Esophagus squamous epithelium (tissue), 4 donors: ENCODE results near the gene TUBG1.
"Not testable (repeated sequence)": the region's sequence is repeated elsewhere in the genome, so short reads cannot be mapped to it uniquely, and the experiment has no call there.

Experiments
- POLR2A ChIP-seq, 4 donors: fragments of 450-650 bp; IDR thresholded peaks; one replicate each; pipeline ENCODE4 v1.6.1; 2017; ENCODE audit warnings: antibody characterized with exemption in 4 of 4, mild to moderate bottlenecking in 4 of 4, moderate library complexity in 3 of 4
- TF ChIP-seq, protein P1 (sequence below), 6 experiments: fragments of 450-650 bp in 4 of 6; fragments of 200-600 bp in 2 of 6; sonication (generic) in 2 of 6; IDR thresholded peaks; one replicate each; pipeline ENCODE4 v1.5.1; 2016 to 2019; ENCODE audit warnings: antibody characterized with exemption in 6 of 6, mild to moderate bottlenecking in 4 of 6, moderate library complexity in 4 of 6

DNA sequence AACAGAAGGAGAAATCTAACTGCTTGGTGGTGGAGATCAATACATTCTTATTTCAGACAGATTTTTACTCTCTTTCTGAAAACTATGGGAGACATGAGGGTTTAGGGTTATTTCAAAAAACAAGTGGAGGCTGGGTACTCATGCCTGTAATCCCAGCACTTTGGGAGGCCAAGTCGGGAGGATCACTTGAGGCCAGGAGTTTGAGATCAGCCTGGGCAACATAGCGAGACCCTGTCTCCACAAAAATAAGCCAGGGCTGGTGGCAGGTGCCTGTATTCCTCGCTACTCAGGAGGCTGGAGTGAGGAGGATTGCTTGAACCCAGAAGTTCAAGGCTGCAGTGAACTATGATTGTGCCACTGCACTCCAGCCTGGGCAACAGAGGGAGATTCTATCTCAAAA is 12.5 kb downstream of the TUBG1 start:
- TF ChIP-seq, protein P1, sequence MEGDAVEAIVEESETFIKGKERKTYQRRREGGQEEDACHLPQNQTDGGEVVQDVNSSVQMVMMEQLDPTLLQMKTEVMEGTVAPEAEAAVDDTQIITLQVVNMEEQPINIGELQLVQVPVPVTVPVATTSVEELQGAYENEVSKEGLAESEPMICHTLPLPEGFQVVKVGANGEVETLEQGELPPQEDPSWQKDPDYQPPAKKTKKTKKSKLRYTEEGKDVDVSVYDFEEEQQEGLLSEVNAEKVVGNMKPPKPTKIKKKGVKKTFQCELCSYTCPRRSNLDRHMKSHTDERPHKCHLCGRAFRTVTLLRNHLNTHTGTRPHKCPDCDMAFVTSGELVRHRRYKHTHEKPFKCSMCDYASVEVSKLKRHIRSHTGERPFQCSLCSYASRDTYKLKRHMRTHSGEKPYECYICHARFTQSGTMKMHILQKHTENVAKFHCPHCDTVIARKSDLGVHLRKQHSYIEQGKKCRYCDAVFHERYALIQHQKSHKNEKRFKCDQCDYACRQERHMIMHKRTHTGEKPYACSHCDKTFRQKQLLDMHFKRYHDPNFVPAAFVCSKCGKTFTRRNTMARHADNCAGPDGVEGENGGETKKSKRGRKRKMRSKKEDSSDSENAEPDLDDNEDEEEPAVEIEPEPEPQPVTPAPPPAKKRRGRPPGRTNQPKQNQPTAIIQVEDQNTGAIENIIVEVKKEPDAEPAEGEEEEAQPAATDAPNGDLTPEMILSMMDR (IDR thresholded peaks at IDR 0.05): not testable (repeated sequence)
- TF ChIP-seq POLR2A (IDR thresholded peaks at IDR 0.05): not testable (repeated sequence)
